Cardiac fibroblast (primary cell): ENCODE measurements around the gene ARL10.

Source experiments
- DNase-seq, 2 donors: peaks; one replicate each; pipeline versions ENCODE4 v3.0.0 to v3.0.0-alpha.2; 2010; ENCODE audit warnings: low read depth in 2 of 2
- H3K4me3 ChIP-seq, 2 donors: replicated peaks in 1 of 2; 1 replicate in 1 of 2; 2 replicates in 1 of 2; pipeline ENCODE4 v1.5.1; 2011; ENCODE audit warnings: low read depth in 2 of 2, low read length in 2 of 2, mild to moderate bottlenecking in 2 of 2, moderate library complexity in 1 of 2
- TF ChIP-seq, protein P1 (sequence below): IDR thresholded peaks from one replicate; pipeline ENCODE4 v1.5.1; 2011; ENCODE audit warnings: low read depth, mild to moderate bottlenecking, low read length, inconsistent platforms

Gene ARL10

DNA sequence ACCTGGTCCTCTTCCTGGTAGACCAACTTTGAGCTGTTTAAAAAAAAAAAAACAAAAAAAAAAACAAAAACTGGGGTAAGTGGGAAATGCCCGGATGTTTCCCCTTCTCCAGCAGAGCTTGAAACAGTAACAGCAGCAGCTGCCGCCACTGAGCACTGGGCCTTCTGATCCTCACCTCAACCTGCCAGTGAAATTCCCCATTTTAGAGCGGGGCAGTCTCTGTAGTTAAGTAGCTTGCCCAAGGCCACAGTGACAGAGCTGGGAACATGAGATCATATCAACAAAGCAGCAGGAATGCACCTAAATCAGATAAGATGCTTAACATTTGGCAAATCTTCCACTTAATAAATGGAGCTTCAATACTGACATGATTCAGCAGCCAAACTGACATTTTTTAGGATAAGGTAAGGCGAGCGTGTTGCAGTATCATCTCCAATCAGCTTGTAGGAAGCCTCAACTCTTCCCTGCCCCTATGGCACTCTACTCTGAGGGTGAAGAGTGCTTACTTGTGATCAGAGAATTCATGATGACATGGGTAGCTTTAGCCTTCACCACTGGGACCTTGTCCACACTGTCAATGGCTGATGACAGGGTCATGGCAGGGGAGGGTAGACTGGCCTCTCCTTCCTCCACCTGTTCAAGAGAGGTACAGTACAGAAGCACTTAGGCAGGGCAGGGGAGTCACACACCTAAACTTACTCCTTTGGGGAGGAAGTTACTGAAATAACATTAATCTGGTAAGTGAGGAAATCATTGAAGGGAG lies 13.0 kb upstream of the ARL10 start:
- DNase-seq, result no peak
- TF ChIP-seq, protein P1, sequence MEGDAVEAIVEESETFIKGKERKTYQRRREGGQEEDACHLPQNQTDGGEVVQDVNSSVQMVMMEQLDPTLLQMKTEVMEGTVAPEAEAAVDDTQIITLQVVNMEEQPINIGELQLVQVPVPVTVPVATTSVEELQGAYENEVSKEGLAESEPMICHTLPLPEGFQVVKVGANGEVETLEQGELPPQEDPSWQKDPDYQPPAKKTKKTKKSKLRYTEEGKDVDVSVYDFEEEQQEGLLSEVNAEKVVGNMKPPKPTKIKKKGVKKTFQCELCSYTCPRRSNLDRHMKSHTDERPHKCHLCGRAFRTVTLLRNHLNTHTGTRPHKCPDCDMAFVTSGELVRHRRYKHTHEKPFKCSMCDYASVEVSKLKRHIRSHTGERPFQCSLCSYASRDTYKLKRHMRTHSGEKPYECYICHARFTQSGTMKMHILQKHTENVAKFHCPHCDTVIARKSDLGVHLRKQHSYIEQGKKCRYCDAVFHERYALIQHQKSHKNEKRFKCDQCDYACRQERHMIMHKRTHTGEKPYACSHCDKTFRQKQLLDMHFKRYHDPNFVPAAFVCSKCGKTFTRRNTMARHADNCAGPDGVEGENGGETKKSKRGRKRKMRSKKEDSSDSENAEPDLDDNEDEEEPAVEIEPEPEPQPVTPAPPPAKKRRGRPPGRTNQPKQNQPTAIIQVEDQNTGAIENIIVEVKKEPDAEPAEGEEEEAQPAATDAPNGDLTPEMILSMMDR, result no peak
- H3K4me3 ChIP-seq, result no peak overlapping the region

- TF ChIP-seq, protein P1, result no peak
- no peak overlapping the region for H3K4me3 ChIP-seq
- DNase-seq, result no peak
Observed at GRCh38 chr5:176353533-176353932, 11.8 kb upstream of the ARL10 start.

DNA sequence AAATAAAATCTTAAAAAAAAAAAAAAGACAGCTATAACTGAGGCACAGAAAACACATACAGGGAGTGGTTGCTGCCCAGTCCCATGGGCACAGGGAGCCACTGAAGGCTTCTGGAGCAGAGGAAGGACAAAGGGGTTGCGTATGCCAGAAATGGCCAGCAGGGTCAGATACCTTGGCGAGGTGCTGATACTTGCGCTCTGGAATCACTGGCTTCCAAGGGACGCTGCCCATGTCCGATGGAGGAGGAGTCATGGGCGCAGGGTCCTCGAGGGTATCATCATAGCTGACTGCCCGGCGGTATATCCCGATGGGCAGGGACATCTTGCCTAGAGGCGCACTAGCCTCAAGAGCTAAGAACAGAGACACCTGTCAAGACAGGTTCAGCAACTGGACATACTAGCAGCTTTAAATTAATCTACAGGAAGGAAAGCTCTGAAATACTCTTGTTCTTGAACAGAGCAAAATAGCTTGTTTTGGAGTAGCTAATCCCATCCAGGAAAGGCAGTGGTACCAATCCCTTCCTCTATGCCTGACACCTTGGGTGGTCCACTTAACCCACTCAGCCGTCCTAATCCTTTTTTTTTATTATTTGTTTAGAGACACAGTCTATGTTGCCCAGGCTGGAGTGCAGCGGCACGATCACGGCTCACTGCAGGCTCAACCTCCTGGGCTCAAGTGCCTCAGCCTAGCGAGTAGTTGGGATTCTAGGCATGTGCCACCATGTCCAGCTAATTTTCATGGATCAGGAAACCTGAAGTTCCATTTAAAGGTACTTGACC lies 9.7 kb upstream of the ARL10 start:
- no peak for DNase-seq
- TF ChIP-seq, protein P1, result no peak
- H3K4me3 ChIP-seq, result no peak overlapping the region

GRCh38 chr5:176356179-176356566 lies 9.1 kb upstream of the ARL10 start:
- no peak for DNase-seq
- no peak overlapping the region for H3K4me3 ChIP-seq
- TF ChIP-seq, protein P1, result no peak

- peak in 1 of 2 donors; percentile 15 for DNase-seq
- TF ChIP-seq, protein P1, result no peak
- no peak overlapping the region for H3K4me3 ChIP-seq
Observed at GRCh38 chr5:176359658-176360057, 5.6 kb upstream of the ARL10 start.

- TF ChIP-seq, protein P1, result no peak
- H3K4me3 ChIP-seq, result peak overlapping the region; percentile 96 to 98
- DNase-seq, result peak; percentile 6 to 9
Observed at GRCh38 chr5:176360894-176361436, 4.3 kb upstream of the ARL10 start.
